ENCODE measurements around the gene SHANK2. TPM values are rescaled to one million over a fixed set of nuclear protein-coding genes. Genes with fewer than 3 reads are reported as not detected.

SHANK2 gene
- total and polyA plus RNA-seq, 10 of the 15 experiments (the other 5 are each of a cell fraction or from before 2014, with no cell fraction given): 0.01 to 0.31 (median 0.10) TPM; not detected in 5

GRCh38 chr11:71293961-71294782 is 41.8 kb upstream of the SHANK2 start:
- POLR2A ChIA-PET: no interaction called here
- intact Hi-C loops (cut with micrococcal nuclease; ENCODE audit: unreplicated experiment) (no loop called here), in situ Hi-C loops (cut with MboI) (no loop called here)
- Histone ChIP-seq H3K9ac (ENCODE audit: control insufficient read depth, insufficient read depth, low read length) (no peak overlapping the region), H3K4me1 (ENCODE audit: control insufficient read depth, insufficient read depth, low read length) (no peaks in the 10 kb centered on the region), H3K4me3 (no peak overlapping the region), H2AFZ (ENCODE audit: control insufficient read depth, low read depth, low read length) (no peak overlapping the region), H3K27me3 (replicated peaks in 1 of 2; ENCODE audit: control insufficient read depth in 2 of 2, insufficient read depth in 2 of 2, low read length in 1 of 2) (no peaks in the 10 kb centered on the region; a peak in 1 of 4 replicates), H3K4me2 (ENCODE audit: control insufficient read depth, insufficient read depth) (no peak overlapping the region), H3K36me3 (ENCODE audit: control insufficient read depth in 2 of 2, insufficient read depth in 2 of 2, low read length in 1 of 2) (no peaks in the 10 kb centered on the region), H3K9me3 (replicated peaks; ENCODE audit: control insufficient read depth, insufficient read depth, low read length) (no peaks in the 10 kb centered on the region), H3K27ac (ENCODE audit: control insufficient read depth, insufficient read depth) (no peak overlapping the region), H3K79me2 (ENCODE audit: control insufficient read depth, insufficient read depth, low read length) (no peaks in the 10 kb centered on the region), H4K20me1 (ENCODE audit: control insufficient read depth, insufficient read depth) (no peaks in the 10 kb centered on the region)
- no peak for TF ChIP-seq NFIC (IDR thresholded peaks at IDR 0.05; ENCODE audit: low read depth, low read length)
- no peak for TF ChIP-seq HSF1 (IDR thresholded peaks at IDR 0.05; ENCODE audit: low read depth, low read length)
- no peak for TF ChIP-seq MYB (IDR thresholded peaks at IDR 0.05; ENCODE audit: borderline replicate concordance, low read depth, low read length)
- no peak for TF ChIP-seq RCOR1 (conservative IDR thresholded peaks at IDR 0.05; ENCODE audit: low read depth, low read length)
- TF ChIP-seq REST (IDR thresholded peaks at IDR 0.05; ENCODE audit: low read depth, low read length): no peak
- TF ChIP-seq TARDBP (IDR thresholded peaks at IDR 0.05; ENCODE audit: borderline replicate concordance): no peak
- no peak for FAIRE-seq
- BruUV-seq (replicated peaks): no TSS peak
- SMC1A ChIA-PET (ENCODE audit: uncharacterized antibody, unreplicated experiment): no interaction called here
- 21% methylated on average over 3 of the region's 3 CpGs for WGBS (ENCODE audit: insufficient coverage, insufficient replicate concordance, low lambda C conversion rate, missing lambda C conversion rate)
- no peak for ATAC-seq
- CTCF ChIA-PET: no interaction called here
- RAD21 ChIA-PET (ENCODE audit: unreplicated experiment): no interaction called here
- no peak for DNase-seq (ENCODE audit: low read depth, low spot score)

All from GM12878 (cell line).